ENCODE data around the gene ROS1.
"Not testable (repeated sequence)": the region's sequence is repeated elsewhere in the genome, so short reads cannot be mapped to it uniquely, and the experiment has no call there.

Gene ROS1

DNA sequence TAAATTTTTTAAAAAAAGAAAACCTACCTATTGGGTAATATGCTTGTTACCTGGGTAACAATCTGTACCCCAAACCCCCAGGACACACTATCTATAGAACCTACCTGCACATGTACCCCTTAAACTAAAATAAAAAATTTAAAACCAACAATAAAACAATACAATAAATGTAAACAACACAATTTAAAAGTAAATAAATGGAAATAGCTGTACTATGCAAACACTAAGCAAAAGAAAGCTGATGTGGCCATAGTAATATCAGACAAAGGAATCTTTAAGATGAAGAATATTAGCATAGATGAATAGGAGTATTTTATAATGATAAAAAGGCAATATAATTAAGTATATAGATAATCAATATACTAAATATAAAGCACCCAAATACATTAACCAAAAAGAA lies 50.3 kb downstream of the ROS1 start:
- DNase-seq, result no peak

DNA sequence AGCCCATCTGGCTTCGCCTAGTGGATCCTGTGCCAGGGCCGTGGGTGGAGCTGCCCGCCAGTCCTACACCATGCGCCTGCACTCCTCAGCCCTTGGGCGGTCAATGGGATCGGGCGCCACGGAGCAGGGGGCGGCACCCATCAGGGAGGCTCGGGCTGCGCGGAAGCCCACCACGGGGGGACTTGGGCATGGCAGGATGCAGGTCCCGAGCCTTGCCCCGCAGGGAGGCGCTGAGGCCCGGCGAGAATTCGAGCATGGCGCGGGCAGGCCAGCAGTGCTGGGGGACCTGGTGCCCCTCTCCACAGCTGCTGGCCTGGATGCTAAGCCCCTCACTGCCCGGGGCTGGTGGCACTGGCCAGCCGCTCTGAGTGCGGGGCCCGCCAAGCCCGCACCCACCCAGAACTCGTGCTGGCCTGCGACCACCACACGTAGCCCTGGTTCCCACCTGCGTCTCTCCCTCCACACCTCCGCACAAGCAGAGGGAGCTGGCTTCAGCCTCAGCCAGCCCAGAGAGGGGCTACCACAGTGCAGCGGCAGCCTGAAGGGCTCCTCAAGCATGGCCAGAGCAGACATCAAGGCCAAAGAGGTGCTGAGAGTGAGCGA lies 52.4 kb downstream of the ROS1 start:
- DNase-seq, result no peak

DNA sequence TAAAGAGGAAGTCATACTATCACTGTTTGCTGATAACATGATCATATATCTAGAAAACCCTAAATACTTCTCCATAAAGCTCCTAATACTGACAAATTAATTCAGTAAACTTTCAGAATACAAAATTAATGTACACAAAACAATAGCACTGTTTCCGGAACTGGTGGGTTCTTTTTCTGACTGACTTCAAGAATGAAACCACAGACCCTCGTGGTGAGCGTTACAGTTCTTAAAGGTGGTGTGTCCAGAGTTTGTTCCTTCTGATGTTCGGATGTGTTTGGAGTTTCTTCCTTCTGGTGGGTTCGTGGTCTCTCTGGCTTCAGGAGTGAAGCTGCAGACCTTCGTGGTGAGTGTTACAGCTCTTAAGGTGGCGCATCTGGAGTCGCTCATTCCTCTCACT lies 53.5 kb downstream of the ROS1 start:
- DNase-seq, result not testable (repeated sequence)

DNA sequence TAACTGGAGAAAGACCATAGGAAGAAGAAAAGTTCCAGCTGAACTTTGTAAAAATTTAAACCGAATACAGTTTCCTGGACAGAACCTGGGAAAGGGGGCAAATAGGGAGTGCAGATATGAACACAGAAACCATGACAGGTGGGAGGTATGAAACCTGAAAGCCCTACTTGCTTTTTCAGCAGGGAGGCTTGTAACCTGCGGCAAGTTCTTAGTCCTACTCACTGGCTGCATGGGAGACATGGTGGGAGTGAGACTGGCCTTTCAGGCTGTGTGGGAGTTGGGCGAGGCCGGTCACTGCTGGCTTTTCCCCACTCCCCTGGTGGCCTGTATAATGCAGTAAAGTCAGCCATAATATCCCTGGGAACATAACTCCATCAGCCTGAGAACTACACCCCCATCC lies 54.2 kb downstream of the ROS1 start:
- DNase-seq, result no peak

DNA sequence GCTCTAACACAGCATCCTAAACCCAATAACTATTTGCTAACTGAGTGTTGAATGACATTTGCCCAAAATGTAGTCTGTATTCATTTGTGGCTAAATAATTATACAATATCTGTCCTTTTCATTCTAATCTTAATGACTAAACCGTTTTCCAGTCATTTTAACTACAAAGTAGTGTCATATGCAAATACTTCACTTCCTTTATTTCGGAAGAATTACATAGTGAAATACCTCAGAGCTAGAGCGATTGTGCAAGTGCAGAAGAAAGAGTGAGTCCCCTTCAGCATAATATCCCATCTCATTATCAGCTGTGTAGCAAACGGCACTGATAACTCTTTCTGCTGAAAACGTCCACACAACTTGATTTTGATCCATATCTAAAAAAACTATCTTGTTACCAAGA lies 66.2 kb downstream of the ROS1 start:
- DNase-seq, result no peak

DNA sequence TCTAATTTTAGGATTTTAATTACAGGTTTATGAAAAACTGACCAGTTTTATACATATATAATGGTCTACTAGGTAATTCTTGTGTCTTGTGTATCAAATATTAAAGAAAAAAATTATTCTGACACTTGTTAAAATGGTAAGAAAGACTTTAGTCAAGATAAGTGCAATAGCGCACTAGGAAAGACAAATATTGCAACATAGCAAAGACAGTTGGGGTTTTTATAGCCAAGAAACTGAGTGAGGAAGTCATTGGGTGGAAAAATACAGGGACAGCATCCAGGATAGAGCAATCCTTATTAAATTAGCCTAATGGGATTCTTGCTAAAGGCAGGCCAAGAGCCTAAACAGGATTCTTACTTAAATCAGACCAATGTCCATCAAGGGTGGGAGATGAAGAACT lies 71.1 kb downstream of the ROS1 start:
- no peak for DNase-seq

DNA sequence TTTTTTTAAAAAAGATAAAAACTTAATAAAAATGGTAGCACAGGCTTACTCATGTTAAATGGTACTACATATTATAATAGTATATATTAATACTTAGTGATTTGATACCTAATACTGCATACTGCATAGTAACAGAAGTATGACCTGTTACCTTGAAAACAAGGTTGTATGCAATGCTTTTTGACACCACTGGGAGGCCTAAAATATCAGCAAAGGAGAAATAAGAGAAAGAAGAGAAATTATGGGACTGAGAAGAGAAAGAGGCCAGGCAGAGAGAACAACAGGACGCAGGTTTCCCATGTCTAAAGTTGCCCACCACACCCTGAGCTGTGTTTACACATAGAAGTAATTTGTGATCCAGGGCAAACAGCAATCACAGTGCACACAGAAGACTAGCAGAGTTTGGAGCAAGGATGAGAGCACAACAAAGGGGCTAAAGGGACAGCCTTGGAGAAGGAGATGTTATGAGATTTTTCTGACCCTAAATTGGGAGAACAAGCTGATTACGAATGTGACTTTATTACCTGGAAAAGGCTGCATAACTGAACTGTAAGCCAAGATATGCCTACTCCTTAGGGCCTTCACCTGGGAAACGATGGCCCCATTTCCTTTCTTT lies 73.2 kb downstream of the ROS1 start:
- no peak for DNase-seq

DNA sequence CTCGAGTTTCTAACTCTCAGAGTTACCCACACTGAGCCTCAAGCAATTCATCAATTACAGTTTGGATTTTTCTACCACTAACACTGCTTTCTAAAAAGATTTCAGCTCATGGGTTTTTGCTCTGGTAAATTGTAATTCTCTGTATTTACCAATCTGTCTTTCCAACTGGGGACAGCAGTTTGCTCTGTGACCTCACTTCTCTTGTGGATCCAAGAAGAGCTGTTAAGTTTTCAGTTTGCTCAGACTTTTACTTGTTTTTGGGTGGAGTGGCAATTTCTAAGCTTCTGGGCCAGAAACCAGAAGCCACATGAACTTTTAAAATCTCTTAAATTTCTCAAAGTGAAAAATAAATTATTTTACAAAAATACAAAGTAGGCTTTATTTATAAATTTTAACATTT lies 74.2 kb downstream of the ROS1 start:
- DNase-seq, result no peak

DNA sequence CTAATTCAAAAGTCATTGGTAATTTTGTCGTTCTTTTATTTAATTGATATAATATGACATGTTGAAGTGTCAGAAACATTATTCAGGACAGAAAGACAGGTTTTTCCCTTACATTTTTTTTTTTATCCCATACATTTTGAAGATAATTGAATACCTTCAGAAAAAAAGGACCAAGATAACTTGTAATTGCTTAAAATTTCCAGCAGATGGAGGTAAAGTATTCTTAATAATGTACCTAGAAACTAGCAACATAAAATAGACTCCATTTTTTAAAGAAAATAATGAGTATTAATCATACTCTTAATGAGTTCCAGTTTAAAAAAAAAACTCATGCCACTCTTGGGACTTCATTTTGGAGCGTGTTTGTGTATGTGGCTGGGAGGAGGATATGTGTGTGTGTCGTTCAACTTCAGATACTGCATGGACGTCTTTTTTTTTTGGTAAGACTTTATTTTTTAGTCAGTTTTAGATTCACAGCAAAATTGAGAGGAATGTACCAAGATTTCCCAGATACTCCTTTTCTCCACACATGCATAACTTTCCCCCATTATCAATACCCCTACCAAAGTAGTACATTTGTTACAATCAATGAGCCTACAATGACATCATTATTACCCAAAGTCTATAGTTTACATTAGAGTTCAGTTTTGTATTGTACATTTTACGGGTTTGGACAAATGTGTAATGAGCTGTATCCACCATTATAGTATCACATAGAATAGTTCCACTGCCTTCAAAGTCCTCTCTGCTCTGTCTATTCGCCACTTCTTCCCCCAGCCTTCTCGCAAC lies 79.4 kb downstream of the ROS1 start:
- DNase-seq, result no peak

DNA sequence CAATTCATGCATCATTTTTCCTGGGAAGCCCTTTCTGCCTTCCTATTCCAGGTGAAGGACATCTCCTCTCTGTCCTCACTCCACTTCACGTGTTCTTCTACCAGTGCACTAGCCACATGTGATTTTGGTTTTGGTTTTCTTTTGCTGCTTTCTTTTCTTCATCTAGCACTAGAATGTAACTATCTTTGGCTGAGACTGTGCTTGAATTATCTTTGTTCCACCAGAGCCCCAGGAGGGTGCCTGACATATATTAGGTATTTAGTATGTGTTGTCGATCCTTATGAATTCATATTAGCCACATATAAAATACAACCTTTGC lies 80.5 kb downstream of the ROS1 start:
- DNase-seq, result no peak

DNA sequence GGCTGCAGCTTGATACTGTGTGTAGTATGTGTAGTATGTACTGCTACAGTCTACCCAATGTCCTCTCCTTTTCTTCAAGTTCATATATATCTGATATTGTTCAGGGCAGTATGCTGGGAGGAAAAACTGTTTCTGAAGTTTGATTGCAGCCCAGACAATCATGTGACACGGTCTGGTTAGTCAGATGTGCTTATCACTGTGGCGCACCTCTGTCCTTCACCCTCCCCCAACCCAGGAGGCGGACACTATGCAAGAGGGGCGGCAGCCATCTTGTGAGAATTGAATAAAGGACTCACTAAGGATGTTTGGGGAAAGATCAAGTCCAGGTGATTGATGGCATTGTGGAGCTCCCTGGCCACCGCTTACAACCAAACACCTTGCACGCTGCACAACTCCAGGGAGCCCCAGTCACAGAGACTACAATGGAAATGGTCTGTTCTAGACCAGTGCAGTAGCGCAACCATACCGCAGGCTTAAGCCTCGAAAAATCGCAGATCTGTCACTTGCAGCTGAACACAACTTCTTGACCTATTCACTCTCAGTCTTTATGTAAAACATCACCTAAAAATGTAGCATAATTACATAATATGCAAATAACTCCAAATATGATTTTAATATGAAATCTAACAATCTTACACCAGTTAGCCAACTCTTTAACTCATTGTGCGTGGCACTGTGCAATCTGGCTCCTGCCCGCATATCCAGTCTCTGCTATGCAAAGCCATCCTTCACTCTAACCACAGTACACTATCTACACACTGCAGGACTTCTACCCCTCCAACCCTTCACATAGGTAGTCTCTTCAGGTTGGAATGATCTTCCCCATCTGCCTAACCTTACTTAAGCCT lies 81.1 kb downstream of the ROS1 start:
- no peak for DNase-seq

DNA sequence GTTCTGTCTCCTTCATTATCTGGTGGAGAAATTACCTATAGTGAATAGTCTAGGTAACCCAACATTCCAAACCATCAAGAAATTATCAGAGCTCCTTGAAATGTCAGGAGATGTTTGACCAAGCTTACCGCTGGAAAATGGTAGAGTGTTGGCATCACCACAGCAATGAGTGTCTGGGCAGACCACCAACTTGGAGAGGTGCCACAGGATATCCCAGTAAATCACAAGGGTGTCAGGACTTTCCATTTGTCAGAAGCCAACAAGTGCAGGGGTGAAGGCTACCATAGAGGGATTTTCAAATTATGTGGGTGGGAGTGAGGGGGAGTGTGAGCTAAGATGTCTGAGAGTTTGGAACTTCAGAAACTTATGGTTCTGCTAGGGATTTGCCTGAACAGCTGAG lies 87.2 kb downstream of the ROS1 start:
- DNase-seq, result no peak

DNA sequence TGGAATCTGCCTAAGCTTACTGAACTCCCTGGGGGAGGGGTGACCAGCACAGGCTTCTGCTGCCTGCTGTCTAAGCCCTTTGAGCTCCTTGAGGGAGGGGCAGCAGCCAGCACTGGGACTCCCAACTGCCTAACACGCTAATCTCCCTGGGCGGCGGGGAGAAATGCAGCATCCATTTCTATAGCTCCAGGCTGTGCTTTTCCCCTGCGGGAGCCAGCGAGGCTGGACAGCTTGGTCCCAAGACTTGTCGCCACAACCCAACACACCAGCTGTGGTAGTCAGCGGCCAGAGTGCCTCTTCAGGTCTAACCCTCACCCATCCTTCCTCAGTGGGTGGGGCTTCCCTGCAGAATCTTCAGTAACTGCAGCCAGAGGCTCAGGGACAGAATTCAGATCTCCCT lies 95.8 kb downstream of the ROS1 start:
- DNase-seq, result no peak

DNA sequence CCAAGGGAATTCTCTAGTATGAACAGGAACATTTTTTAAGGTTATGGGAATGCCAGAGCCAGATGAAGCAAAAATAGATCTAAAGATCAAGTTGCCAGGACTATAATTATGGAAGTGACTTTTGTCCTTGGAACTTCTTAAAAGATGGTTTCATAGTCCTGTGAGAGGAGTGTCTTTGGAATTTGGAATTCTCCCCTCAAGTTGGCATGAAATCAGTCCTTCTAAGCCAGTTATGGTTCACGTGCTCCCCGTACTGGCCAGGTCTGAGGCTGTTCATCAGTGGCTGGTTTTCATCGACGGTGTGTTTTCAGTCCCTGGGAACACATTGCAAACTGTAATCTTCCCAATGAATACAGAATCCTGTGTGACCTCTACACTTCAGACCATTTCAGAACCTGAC lies 97.2 kb downstream of the ROS1 start:
- no peak for DNase-seq

DNA sequence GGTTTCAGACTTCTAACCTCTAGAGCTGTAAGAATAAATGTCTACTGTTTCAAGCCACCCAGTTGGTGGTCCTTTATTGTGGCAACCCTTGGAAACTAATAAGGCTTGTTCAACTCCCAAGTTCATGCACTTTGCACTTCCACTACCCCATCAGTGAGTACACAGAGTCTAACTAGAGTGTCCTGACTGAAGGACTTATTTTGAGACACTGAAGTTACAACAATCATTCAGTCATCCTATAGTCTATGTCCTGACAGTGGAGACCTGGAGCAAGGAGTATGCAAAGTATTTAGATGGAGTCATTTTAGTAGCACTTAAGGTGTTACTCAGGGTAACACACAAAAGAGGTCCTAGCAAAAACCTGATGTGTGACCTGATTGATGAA lies 97.7 kb downstream of the ROS1 start:
- no peak for DNase-seq

DNA sequence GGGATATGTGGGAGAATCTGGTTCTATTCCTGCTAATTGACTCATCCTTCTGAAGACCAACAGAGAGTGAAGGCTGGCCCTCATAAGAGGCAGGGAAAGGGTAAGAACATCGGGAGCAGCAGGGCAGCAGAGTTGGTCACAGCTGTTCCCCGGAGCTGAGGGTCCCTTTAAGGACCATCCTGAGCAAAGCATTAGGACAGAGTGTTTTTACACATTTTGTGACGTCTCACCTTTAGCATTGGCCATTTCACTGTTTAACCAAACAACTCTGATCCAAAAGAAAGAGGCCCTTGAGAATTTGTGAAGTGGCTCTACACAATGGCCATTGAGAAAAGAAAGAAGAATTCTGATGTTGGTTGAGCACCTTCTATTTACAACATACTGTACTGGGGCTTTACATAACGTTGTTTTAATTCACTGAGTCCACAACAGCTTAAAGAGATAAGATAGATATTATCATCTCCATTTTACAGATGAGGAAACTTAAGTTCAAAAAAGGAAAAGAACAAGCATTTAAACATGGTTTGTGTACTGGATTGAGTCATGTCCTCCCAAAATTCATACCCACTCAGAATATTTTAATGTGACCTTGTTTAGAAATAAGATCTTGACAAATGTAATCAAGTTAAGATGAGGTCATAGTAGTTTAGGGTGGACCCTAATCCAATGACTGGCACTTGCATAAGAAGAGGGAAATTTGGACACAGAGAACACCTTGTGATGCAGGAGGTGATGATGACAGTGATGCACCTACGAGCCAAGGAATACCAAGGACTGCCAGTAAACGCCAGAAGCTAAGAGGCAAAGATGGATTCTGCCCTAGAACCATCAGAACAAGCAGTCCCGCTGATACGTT lies 98.4 kb downstream of the ROS1 start:
- no peak for DNase-seq

DNA sequence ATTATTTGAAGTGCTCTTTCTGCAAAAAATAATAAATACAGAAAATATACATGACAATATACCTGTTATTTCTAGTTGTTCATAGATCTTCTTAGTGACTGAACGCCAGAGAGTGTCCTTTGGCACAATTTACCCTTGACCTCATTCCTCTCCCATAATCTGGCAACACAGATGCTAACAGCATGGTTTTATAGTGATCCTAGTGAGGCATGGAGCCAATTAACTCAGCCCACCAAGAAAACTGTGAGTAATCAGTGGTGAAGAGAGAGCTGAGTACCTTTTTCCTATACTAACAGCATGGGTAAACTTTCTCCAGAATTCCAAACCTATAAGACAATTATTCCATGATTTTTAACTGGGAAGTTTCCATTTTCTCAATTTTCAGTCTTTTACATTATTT lies 99.3 kb downstream of the ROS1 start:
- DNase-seq, result no peak

DNA sequence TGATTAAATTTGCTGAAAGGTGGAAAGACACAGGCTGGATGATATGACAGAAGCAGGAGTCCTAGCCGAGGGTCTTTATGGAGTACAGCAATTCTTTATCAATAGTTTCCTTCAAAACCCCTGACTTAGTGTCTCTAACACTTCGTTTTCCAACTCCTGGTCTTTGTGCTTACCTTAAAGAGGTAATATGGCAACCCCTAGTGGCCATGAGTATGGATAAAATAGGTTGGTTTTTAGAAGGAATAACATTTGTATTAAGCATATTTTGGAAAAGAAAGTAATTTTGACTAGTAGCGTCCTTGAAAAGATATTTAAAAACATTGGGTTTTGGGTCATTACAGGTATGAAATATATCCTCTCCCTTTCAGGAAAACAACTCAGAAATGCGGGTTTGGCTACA lies 108.5 kb downstream of the ROS1 start:
- no peak for DNase-seq

DNA sequence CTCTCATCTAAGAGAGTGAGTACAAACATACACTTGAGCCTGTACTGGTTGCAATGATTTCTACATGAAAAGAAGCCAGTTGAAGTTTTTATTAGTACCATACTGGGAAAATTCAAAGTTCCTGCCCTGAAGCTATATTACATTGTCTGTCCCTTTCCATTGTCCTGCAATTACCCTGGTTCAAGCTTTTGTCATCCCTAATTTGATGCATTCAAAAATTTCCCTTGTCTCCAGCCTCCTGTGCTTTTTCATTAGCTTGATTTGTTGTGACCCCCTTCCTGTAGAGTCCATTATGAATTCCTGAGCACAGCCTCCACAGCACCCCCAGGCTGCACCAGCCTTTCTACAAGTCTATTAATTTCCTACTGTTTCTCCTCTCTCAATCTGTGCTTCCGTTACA lies 114.0 kb downstream of the ROS1 start:
- no peak for DNase-seq

DNA sequence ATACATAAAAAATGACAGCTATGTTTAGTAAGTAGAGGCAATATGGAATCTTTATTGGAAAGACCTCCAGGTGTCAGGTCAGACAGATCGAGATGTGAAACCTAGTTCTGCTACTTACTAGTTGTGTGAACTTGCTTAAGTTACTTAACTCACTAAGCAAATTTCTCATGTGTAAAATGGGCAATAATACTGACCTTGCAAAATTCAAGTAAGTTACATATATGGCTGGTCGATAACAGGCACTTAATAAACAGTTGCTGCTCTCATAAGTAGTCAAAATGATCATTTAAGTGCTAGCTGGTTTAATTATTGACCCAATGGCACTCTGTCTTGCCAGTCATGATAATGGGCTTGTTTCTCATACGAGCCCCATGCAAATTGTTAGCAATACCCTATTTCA lies 114.4 kb downstream of the ROS1 start:
- DNase-seq, result no peak

DNA sequence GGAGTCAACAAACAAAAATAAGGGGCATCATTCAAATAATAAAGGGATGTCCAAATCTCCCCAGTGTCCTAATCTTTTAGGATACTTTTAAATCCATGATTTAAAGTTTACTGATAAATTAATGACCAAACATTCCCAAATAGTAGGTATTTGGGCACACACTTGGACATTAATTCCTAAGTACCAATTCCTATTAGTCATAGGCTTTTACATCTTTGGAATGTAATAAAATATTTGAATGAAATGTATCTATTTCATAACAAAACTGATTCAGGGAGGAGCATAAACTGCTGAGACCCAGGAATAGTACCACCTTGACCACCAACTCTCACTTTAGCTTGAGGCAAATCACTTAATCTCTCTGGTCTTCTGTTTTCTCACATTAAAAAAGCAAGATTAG lies 116.1 kb downstream of the ROS1 start:
- DNase-seq, result no peak

DNA sequence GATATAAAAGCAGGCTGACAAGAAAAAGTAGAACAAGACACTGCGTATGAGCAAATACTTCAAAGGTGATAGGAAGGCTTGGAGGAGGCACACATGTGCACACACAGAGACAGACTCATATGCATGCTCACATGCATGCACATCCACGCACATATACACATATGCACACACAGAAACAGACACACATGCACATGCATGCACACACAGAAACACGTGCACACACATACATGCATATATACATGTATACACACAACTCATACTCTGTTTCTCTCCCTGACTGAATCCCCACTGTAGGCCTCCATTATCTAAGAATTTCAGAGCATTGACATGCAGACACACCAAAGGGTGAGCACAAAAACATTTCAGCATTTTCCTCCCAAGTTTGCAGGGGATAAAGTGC lies 116.7 kb downstream of the ROS1 start:
- DNase-seq, result no peak

DNA sequence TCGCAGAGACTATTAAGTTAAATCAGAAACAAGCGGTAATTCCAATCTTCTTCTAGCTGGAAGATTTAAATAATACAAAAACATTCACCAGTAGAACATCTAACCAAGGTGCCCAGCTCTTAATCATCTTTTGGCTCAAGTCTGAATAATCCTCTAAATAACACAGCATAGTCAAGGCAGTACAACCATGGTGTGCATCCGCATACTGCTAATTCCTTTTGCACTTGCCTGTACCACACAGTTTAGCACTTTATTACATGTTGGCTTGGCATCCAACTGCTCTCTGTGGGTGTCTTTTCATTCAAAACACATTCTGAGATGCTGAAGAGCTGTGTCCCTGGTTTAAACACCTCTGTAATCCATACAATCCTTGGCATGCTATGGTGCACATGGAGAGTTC lies 118.1 kb downstream of the ROS1 start:
- no peak for DNase-seq

Measured in activated naive CD4-positive, alpha-beta T cell treated with Interleukin-2 at 50 U/mL for 16 hours (primary cell).